HCT116 (cell line): Measurements from ENCODE around the gene MYOZ2. TPM values are rescaled to one million over a fixed set of nuclear protein-coding genes. Genes with fewer than 3 reads are reported as not detected.

Experiments
- ATAC-seq: fragments of 200-7000 bp; cut with Tn5 transposase; 2 replicates; pipeline ENCODE4 v1.9.1; 2020; ENCODE audit warnings: mild to moderate bottlenecking, moderate library complexity
- BruUV-seq: library from RNA; stranded (reverse); fragments of 400-500 nt; replicated peaks from 2 replicates; lab custom pipeline; 2021; lab: Mats Ljungman, UMichigan
- CTCF ChIA-PET: fragments of 300-600 bp; sonication (Branson Sonifier 250); formaldehyde crosslinking; loops from one replicate; lab custom pipeline; 2021; ENCODE audit warnings: antibody characterized with exemption; lab: Charles Lee
- POLR2A ChIA-PET: fragments of 300-600, 350-600 bp; sonication (Branson Sonifier 250); formaldehyde crosslinking; loops from one replicate; lab custom pipeline; 2021; ENCODE audit warnings: antibody characterized with exemption; lab: Charles Lee
- RAD21 ChIA-PET, 2 experiments: fragments of 300-600 bp; sonication (Branson Sonifier 250); formaldehyde crosslinking; loops; one replicate each; lab custom pipeline; 2023; ENCODE audit warnings: low total read pairs in 2 of 2; ENCODE audit not compliant: uncharacterized antibody in 2 of 2, unreplicated experiment in 2 of 2, low non-redundant PET in 1 of 2; lab: Charles Lee
- DNase-seq: peaks from one replicate; pipeline ENCODE4 v3.0.0-alpha.2; 2010; ENCODE audit warnings: low read depth, low spot score
- H2AFZ ChIP-seq: fragments of 200-600 bp; shearing (Covaris generic), sonication (generic); 2 replicates; pipeline ENCODE4 v1.6.1; 2017; ENCODE audit warnings: low read depth, mixed run types, mixed read lengths, antibody characterized with exemption, low read length; ENCODE audit not compliant: poor library complexity, severe bottlenecking
- H3K27ac ChIP-seq: 2 replicates; pipeline ENCODE4 v1.5.1; 2012; ENCODE audit warnings: low read depth, low read length
- H3K27me3 ChIP-seq: fragments of 200-600 bp; sonication (generic); 2 replicates; pipeline ENCODE4 v1.6.1; 2016; ENCODE audit warnings: mixed run types, low read length, mixed read lengths; ENCODE audit not compliant: insufficient read depth
- H3K36me3 ChIP-seq, 2 experiments: fragments of 200-500 bp in 1 of 2; fragments of 200-600 bp in 1 of 2; sonication (Bioruptor generic) in 1 of 2; sonication (generic) in 1 of 2; 2 replicates each; pipeline versions ENCODE4 v1.5.1 to v1.6.1; 2014 to 2016; ENCODE audit warnings: low read length in 2 of 2, inconsistent platforms in 1 of 2, mixed read lengths in 1 of 2, mixed run types in 1 of 2; ENCODE audit not compliant: insufficient read depth in 2 of 2, control insufficient read depth in 1 of 2
- H3K4me1 ChIP-seq, 2 experiments: fragments of 200-600 bp in 1 of 2; sonication (generic) in 1 of 2; 2 replicates each; pipeline versions ENCODE4 v1.5.1 to v1.6.1; 2012 to 2017; ENCODE audit warnings: low read length in 2 of 2, inconsistent platforms in 1 of 2, mild to moderate bottlenecking in 1 of 2, mixed read lengths in 1 of 2, mixed run types in 1 of 2, moderate library complexity in 1 of 2; ENCODE audit not compliant: insufficient read depth in 2 of 2, control insufficient read depth in 1 of 2
- H3K4me2 ChIP-seq: fragments of 200-600 bp; sonication (generic); 2 replicates; pipeline ENCODE4 v1.6.1; 2017; ENCODE audit warnings: mixed run types, low read length, mixed read lengths
- H3K4me3 ChIP-seq, 2 experiments: fragments of 200-600 bp in 1 of 2; sonication (generic) in 1 of 2; replicated peaks in 1 of 2; 2 replicates each; pipeline ENCODE4 v1.5.1; 2011 to 2016; ENCODE audit warnings: low read length in 2 of 2, control low read depth in 1 of 2, low read depth in 1 of 2, mild to moderate bottlenecking in 1 of 2, mixed read lengths in 1 of 2, mixed run types in 1 of 2
- H3K79me2 ChIP-seq: fragments of 200-600 bp; sonication (generic); 2 replicates; pipeline ENCODE4 v1.6.1; 2017; ENCODE audit warnings: mild to moderate bottlenecking, mixed run types, low read length, moderate library complexity, mixed read lengths; ENCODE audit not compliant: insufficient read depth
- H3K9ac ChIP-seq: fragments of 200-600 bp; sonication (generic); 2 replicates; pipeline ENCODE4 v1.6.1; 2016; ENCODE audit warnings: low read length, mixed read lengths
- H3K9me2 ChIP-seq: fragments of 200-600 bp; sonication (generic), shearing (Covaris generic); 2 replicates; pipeline ENCODE4 v1.6.1; 2017; ENCODE audit warnings: mixed run types, mild to moderate bottlenecking, moderate library complexity; ENCODE audit not compliant: insufficient read depth
- H3K9me3 ChIP-seq, 2 experiments: fragments of 200-500 bp in 1 of 2; fragments of 200-600 bp in 1 of 2; sonication (Bioruptor generic) in 1 of 2; sonication (generic) in 1 of 2; 2 replicates each; pipeline ENCODE4 v1.6.1; 2014 to 2017; ENCODE audit warnings: low read length in 2 of 2, mixed read lengths in 2 of 2, inconsistent platforms in 1 of 2, low read depth in 1 of 2, mild to moderate bottlenecking in 1 of 2, mixed run types in 1 of 2, moderate library complexity in 1 of 2; ENCODE audit not compliant: control insufficient read depth in 1 of 2, insufficient read depth in 1 of 2
- H4K20me1 ChIP-seq: fragments of 200-600 bp; sonication (generic), shearing (Covaris generic); 2 replicates; pipeline ENCODE4 v1.6.1; 2017; ENCODE audit warnings: mixed run types, mild to moderate bottlenecking, moderate library complexity; ENCODE audit not compliant: insufficient read depth
- EGR1 ChIP-seq: IDR thresholded peaks from 2 replicates; pipeline ENCODE4 v1.6.1; 2012; ENCODE audit warnings: low read depth
- EZH2 ChIP-seq: fragments of 200-600 bp; sonication (generic); IDR thresholded peaks from 2 replicates; pipeline ENCODE4 v1.6.1; 2017; ENCODE audit warnings: antibody characterized with exemption, mixed run types
- POLR2A ChIP-seq: IDR thresholded peaks from 2 replicates; pipeline ENCODE4 v1.7.0; 2011; ENCODE audit warnings: borderline replicate concordance; ENCODE audit not compliant: insufficient read depth, insufficient read length; ENCODE audit errors: extremely low read depth
- ZFX ChIP-seq: fragments of 450-650 bp; IDR thresholded peaks from 2 replicates; pipeline ENCODE4 v1.6.1; 2017
- ZNF274 ChIP-seq: fragments of 200-500 bp; sonication (Bioruptor generic); IDR thresholded peaks from 2 replicates; pipeline ENCODE4 v1.6.1; 2014; ENCODE audit warnings: mild to moderate bottlenecking, low read depth, low read length, inconsistent platforms
- intact Hi-C: fragments of 100-400 bp; cut with micrococcal nuclease; formaldehyde crosslinking; loops from 2 replicates; pipeline ENCODE4 v1.10.0; 2022
- total RNA-seq: library from RNA; stranded (reverse); gene quantifications from one replicate; pipeline ENCODE4 v1.2.1, GENCODE V29; 2021; ENCODE audit not compliant: unreplicated experiment
- TF ChIP-seq, protein P1 (sequence below): IDR thresholded peaks from 2 replicates; pipeline ENCODE4 v1.6.1; 2012; ENCODE audit warnings: low read depth
- TF ChIP-seq, protein P2 (sequence below), 3 experiments: fragments of 200-600 bp in 1 of 3; sonication (generic) in 1 of 3; IDR thresholded peaks in 2 of 3; conservative IDR thresholded peaks in 1 of 3; 2 replicates each; pipeline ENCODE4 v1.5.1; 2012 to 2017; ENCODE audit warnings: low read depth in 2 of 3, low read length in 2 of 3, antibody characterized with exemption in 1 of 3, borderline replicate concordance in 1 of 3, control low read depth in 1 of 3, mild to moderate bottlenecking in 1 of 3, mixed read lengths in 1 of 3, mixed run types in 1 of 3, moderate library complexity in 1 of 3; ENCODE audit not compliant: insufficient read depth in 1 of 3

The MYOZ2 gene
- total RNA-seq, 1 experiment from 2014 or later = not detected

DNA sequence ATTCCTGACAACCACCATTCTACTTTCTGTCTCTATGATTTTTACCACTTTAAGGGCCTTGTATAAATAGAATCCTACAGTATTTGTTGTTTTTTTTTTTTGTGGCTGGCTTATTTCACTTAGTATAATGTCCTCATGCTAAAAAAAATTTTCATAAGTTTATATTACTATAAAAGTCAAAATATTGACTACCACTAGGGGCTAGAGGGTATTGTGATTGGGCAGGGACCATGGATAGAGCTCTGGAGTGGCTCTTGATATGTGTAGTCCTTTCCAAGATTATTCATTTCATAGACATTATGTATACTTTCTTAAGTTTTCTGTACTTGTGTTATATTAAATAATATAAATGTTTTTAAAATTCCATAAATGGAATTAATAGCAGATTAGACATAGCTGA is 34.6 kb downstream of the MYOZ2 start:
- ATAC-seq = peak; percentile 40; the same call in 1 of the 2 replicates
- H3K4me3 ChIP-seq = no peak overlapping the region

More for the DNA sequence above, 34.6 kb downstream of the MYOZ2 start:
- H2AFZ ChIP-seq = peak overlapping the region; percentile 7
- DNase-seq = no peak
- no peaks in the 10 kb centered on the region for H3K27me3 ChIP-seq
- ChIA-PET RAD21 (no interaction called here), CTCF (no interaction called here), POLR2A (interaction anchor here (0.8 to 1.4 kb wide), 2 partner anchors 10 to 42 kb away, joined by 3 to 4 read pairs; partner anchors contain the start of gene USP53)
- H3K36me3 ChIP-seq = no peaks in the 10 kb centered on the region
- no peaks in the 10 kb centered on the region for H3K9me3 ChIP-seq
- no peaks in the 10 kb centered on the region for H3K79me2 ChIP-seq
- H3K4me1 ChIP-seq = peaks cover 0 to 11% of the 10 kb centered on the region in 2 experiments; a peak in 2 of 4 replicates
- no peaks in the 10 kb centered on the region for H3K9me2 ChIP-seq
- H3K4me2 ChIP-seq = no peak overlapping the region
- H3K27ac ChIP-seq = no peak overlapping the region
- no peaks in the 10 kb centered on the region for H4K20me1 ChIP-seq
- TF ChIP-seq, protein P1, sequence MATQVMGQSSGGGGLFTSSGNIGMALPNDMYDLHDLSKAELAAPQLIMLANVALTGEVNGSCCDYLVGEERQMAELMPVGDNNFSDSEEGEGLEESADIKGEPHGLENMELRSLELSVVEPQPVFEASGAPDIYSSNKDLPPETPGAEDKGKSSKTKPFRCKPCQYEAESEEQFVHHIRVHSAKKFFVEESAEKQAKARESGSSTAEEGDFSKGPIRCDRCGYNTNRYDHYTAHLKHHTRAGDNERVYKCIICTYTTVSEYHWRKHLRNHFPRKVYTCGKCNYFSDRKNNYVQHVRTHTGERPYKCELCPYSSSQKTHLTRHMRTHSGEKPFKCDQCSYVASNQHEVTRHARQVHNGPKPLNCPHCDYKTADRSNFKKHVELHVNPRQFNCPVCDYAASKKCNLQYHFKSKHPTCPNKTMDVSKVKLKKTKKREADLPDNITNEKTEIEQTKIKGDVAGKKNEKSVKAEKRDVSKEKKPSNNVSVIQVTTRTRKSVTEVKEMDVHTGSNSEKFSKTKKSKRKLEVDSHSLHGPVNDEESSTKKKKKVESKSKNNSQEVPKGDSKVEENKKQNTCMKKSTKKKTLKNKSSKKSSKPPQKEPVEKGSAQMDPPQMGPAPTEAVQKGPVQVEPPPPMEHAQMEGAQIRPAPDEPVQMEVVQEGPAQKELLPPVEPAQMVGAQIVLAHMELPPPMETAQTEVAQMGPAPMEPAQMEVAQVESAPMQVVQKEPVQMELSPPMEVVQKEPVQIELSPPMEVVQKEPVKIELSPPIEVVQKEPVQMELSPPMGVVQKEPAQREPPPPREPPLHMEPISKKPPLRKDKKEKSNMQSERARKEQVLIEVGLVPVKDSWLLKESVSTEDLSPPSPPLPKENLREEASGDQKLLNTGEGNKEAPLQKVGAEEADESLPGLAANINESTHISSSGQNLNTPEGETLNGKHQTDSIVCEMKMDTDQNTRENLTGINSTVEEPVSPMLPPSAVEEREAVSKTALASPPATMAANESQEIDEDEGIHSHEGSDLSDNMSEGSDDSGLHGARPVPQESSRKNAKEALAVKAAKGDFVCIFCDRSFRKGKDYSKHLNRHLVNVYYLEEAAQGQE = peak; percentile 13; the same call in 1 of the 2 replicates
- no peak for TF ChIP-seq ZFX
- TF ChIP-seq POLR2A = no peak
- TF ChIP-seq ZNF274 = no peak
- no peak for TF ChIP-seq EZH2
- TF ChIP-seq, protein P2, sequence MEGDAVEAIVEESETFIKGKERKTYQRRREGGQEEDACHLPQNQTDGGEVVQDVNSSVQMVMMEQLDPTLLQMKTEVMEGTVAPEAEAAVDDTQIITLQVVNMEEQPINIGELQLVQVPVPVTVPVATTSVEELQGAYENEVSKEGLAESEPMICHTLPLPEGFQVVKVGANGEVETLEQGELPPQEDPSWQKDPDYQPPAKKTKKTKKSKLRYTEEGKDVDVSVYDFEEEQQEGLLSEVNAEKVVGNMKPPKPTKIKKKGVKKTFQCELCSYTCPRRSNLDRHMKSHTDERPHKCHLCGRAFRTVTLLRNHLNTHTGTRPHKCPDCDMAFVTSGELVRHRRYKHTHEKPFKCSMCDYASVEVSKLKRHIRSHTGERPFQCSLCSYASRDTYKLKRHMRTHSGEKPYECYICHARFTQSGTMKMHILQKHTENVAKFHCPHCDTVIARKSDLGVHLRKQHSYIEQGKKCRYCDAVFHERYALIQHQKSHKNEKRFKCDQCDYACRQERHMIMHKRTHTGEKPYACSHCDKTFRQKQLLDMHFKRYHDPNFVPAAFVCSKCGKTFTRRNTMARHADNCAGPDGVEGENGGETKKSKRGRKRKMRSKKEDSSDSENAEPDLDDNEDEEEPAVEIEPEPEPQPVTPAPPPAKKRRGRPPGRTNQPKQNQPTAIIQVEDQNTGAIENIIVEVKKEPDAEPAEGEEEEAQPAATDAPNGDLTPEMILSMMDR (IDR thresholded peaks at IDR 0.05 in 2 of 3, conservative IDR thresholded peaks at IDR 0.05 in 1 of 3; ENCODE audit: borderline replicate concordance in 1 of 3, insufficient read depth in 1 of 3, low read depth in 2 of 3, low read length in 2 of 3) = peak in 2 of 3 experiments; percentile 23 to 25; a peak in 2 of 6 replicates
- TF ChIP-seq EGR1 = no peak
- TF ChIP-seq, all 23 proteins: peak for 2
- no peak overlapping the region for H3K9ac ChIP-seq
- no TSS peak for BruUV-seq
- intact Hi-C loops = no loop called here
